Suprapubic skin (tissue), 3 donors: Measurements from ENCODE around the gene TRIM71.

Experiments used
- EP300 ChIP-seq: sonication (generic); formaldehyde crosslinking; IDR thresholded peaks from one replicate; pipeline ENCODE4 v1.6.1; 2017; ENCODE audit warnings: antibody characterized with exemption
- POLR2A ChIP-seq, 2 donors: fragments of 450-650 bp; IDR thresholded peaks; one replicate each; pipeline ENCODE4 v1.6.1; 2017; ENCODE audit warnings: antibody characterized with exemption in 2 of 2, mild to moderate bottlenecking in 2 of 2, moderate library complexity in 2 of 2
- TF ChIP-seq, protein P1 (sequence below), 2 donors: fragments of 200-600 bp in 1 of 2; fragments of 450-650 bp in 1 of 2; sonication (generic) in 1 of 2; IDR thresholded peaks; one replicate each; pipeline ENCODE4 v1.5.1; 2016 to 2019; ENCODE audit warnings: antibody characterized with exemption in 2 of 2, mild to moderate bottlenecking in 1 of 2, moderate library complexity in 1 of 2

DNA sequence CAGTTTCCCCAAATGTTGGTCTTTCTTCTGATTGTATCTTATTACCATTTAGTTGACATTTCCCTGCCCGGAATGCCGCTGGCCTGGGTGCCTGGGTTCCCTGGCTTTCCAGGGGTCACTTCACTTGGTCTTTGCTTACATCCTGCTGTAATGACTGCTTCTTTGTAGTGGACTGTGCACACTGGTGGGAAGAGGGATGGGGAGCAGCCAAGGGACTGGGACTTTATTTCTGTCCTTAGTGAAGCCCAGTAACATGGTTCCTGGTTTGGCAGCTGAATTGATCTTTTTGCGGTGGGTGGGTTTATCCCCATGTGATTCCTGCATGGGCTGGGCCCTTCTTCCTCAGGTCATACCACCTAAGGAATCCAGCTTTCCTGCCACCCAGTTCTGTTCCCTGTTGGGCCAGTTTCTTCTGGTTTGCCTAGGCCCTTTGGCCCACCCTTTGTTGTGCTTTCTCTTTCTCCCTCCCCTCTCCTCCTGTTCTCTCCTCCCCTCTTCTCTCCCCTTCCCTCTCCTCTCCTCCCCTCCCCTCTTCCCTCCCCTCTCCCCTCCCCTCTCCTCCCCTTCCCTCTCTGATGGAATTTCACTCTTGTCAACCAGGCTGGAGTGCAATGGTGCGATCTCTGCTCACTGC lies 41.9 kb downstream of the TRIM71 start:
- TF ChIP-seq, protein P1, sequence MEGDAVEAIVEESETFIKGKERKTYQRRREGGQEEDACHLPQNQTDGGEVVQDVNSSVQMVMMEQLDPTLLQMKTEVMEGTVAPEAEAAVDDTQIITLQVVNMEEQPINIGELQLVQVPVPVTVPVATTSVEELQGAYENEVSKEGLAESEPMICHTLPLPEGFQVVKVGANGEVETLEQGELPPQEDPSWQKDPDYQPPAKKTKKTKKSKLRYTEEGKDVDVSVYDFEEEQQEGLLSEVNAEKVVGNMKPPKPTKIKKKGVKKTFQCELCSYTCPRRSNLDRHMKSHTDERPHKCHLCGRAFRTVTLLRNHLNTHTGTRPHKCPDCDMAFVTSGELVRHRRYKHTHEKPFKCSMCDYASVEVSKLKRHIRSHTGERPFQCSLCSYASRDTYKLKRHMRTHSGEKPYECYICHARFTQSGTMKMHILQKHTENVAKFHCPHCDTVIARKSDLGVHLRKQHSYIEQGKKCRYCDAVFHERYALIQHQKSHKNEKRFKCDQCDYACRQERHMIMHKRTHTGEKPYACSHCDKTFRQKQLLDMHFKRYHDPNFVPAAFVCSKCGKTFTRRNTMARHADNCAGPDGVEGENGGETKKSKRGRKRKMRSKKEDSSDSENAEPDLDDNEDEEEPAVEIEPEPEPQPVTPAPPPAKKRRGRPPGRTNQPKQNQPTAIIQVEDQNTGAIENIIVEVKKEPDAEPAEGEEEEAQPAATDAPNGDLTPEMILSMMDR (IDR thresholded peaks at IDR 0.05) = no peak
- TF ChIP-seq EP300 (no peak), POLR2A (IDR thresholded peaks at IDR 0.05) (no peak)
